Measurements from ENCODE around the gene NUP205. TPM values are rescaled to one million over a fixed set of nuclear protein-coding genes. Genes with fewer than 3 reads are reported as not detected.

Gene NUP205
- total and polyA plus RNA-seq, 2 of the 13 experiments (the other 11 are each of a cell fraction or from before 2014, with no cell fraction given): 46.2 to 87.2 TPM

DNA sequence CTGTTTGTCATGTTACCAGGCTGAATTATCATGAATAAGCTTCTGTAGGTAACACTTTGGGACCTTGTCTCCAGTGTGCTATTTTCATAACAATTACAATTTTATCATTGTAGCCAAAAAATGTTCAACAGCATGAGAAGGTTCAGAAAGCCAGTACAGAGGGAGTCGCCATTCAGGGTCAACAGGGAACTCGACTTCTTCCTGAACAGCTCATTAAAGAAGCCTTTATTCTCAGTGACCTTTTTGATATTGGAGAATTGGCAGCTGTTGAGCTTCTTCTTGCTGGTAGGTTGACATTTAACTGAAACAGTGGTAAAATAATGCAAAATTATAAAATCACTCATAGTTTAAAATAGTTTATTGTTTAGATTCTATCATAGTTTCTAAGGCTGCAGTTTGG, 15.8 kb downstream of the NUP205 start (continued):
- TF ChIP-seq, protein P1, sequence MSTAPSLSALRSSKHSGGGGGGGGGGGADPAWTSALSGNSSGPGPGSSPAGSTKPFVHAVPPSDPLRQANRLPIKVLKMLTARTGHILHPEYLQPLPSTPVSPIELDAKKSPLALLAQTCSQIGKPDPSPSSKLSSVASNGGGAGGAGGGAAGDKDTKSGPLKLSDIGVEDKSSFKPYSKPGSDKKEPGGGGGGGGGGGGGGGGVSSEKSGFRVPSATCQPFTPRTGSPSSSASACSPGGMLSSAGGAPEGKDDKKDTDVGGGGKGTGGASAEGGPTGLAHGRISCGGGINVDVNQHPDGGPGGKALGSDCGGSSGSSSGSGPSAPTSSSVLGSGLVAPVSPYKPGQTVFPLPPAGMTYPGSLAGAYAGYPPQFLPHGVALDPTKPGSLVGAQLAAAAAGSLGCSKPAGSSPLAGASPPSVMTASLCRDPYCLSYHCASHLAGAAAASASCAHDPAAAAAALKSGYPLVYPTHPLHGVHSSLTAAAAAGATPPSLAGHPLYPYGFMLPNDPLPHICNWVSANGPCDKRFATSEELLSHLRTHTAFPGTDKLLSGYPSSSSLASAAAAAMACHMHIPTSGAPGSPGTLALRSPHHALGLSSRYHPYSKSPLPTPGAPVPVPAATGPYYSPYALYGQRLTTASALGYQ (CRISPR knock-in tag; IDR thresholded peaks at IDR 0.05): no peak
- no peak for TF ChIP-seq SRSF1 (optimal IDR thresholded peaks at IDR 0.05; ENCODE audit: low read depth, low read length)

- no peaks in the 10 kb centered on the region for H4K20me1 ChIP-seq (ENCODE audit: insufficient read depth, low read length)
- CTCF ChIA-PET (ENCODE audit: low intra/inter-chr PET ratio, low total read pairs): no interaction called here
- H3K79me2 ChIP-seq (ENCODE audit: insufficient read depth, low read length): no peaks in the 10 kb centered on the region
- H3K9ac ChIP-seq (ENCODE audit: insufficient read depth, low read depth, low read length): no peak overlapping the region
- no peaks in the 10 kb centered on the region for H3K27me3 ChIP-seq (ENCODE audit: control insufficient read depth in 1 of 2, insufficient read depth in 2 of 2, low read length in 2 of 2)
- no peaks in the 10 kb centered on the region for H3K4me1 ChIP-seq (ENCODE audit: insufficient read depth, low read length)
- WGBS (ENCODE audit: low lambda C conversion rate): 100% methylated on average over 4 of the region's 4 CpGs
- POLR2A ChIA-PET: no interaction called here
- no peak overlapping the region for H3K4me3 ChIP-seq (replicated peaks in 1 of 3; ENCODE audit: insufficient read depth in 1 of 3, low read depth in 2 of 3, low read length in 3 of 3)
- ATAC-seq: no peak
- no peak overlapping the region for H2AFZ ChIP-seq (ENCODE audit: low read length)
- peaks cover 19 to 76% of the 10 kb centered on the region in 2 experiments for H3K36me3 ChIP-seq (replicated peaks in 1 of 2; ENCODE audit: control insufficient read depth in 1 of 2, insufficient read depth in 2 of 2, low read length in 2 of 2)
- no TSS peak for BruUV-seq (replicated peaks)
- H3K4me2 ChIP-seq (ENCODE audit: low read depth, low read length): no peak overlapping the region
- no peaks in the 10 kb centered on the region for H3K9me3 ChIP-seq (ENCODE audit: low read length)
- in situ Hi-C loops (cut with HindIII; ENCODE audit: extremely low pct_ligation_motif_present, low pct_unique_long_range_greater_than_20kb) (no loop called here), intact Hi-C loops (cut with micrococcal nuclease; ENCODE audit: unreplicated experiment) (no loop called here)
- TF ChIP-seq, protein P2, sequence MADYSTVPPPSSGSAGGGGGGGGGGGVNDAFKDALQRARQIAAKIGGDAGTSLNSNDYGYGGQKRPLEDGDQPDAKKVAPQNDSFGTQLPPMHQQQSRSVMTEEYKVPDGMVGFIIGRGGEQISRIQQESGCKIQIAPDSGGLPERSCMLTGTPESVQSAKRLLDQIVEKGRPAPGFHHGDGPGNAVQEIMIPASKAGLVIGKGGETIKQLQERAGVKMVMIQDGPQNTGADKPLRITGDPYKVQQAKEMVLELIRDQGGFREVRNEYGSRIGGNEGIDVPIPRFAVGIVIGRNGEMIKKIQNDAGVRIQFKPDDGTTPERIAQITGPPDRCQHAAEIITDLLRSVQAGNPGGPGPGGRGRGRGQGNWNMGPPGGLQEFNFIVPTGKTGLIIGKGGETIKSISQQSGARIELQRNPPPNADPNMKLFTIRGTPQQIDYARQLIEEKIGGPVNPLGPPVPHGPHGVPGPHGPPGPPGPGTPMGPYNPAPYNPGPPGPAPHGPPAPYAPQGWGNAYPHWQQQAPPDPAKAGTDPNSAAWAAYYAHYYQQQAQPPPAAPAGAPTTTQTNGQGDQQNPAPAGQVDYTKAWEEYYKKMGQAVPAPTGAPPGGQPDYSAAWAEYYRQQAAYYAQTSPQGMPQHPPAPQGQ (CRISPR knock-in tag; IDR thresholded peaks at IDR 0.05; ENCODE audit: borderline replicate concordance): no peak
- TF ChIP-seq ISX (CRISPR knock-in tag; conservative IDR thresholded peaks at IDR 0.05) (no peak), ADNP (CRISPR knock-in tag; IDR thresholded peaks at IDR 0.05) (no peak), ZFP36L2 (CRISPR knock-in tag; IDR thresholded peaks at IDR 0.05) (no peak), TSC22D2 (CRISPR knock-in tag; IDR thresholded peaks at IDR 0.05; ENCODE audit: borderline replicate concordance) (no peak), ARNT2 (CRISPR knock-in tag; IDR thresholded peaks at IDR 0.05; ENCODE audit: low read depth) (no peak), ZNF335 (CRISPR knock-in tag; IDR thresholded peaks at IDR 0.05) (no peak), FOXA1 (IDR thresholded peaks at IDR 0.05) (no peak), FOXA1 (CRISPR knock-in tag; IDR thresholded peaks at IDR 0.05) (no peak), ZNF768 (CRISPR knock-in tag; IDR thresholded peaks at IDR 0.05) (no peak), NFE2L1 (CRISPR knock-in tag; IDR thresholded peaks at IDR 0.05; ENCODE audit: borderline replicate concordance) (no peak), NFKBIZ (CRISPR knock-in tag; IDR thresholded peaks at IDR 0.05) (no peak), CHD4 (IDR thresholded peaks at IDR 0.05; ENCODE audit: borderline replicate concordance, low read length) (no peak)
- TF ChIP-seq, protein P3, sequence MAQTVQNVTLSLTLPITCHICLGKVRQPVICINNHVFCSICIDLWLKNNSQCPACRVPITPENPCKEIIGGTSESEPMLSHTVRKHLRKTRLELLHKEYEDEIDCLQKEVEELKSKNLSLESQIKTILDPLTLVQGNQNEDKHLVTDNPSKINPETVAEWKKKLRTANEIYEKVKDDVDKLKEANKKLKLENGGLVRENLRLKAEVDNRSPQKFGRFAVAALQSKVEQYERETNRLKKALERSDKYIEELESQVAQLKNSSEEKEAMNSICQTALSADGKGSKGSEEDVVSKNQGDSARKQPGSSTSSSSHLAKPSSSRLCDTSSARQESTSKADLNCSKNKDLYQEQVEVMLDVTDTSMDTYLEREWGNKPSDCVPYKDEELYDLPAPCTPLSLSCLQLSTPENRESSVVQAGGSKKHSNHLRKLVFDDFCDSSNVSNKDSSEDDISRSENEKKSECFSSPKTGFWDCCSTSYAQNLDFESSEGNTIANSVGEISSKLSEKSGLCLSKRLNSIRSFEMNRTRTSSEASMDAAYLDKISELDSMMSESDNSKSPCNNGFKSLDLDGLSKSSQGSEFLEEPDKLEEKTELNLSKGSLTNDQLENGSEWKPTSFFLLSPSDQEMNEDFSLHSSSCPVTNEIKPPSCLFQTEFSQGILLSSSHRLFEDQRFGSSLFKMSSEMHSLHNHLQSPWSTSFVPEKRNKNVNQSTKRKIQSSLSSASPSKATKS (CRISPR knock-in tag; IDR thresholded peaks at IDR 0.05): no peak
- H3K27ac ChIP-seq (ENCODE audit: extremely low read length, insufficient read depth, low read length): no peak overlapping the region
- DNase-seq (ENCODE audit: low spot score): no peak
- FAIRE-seq: no peak
Observed at GRCh38 chr7:135575296-135575695, 17.6 kb downstream of the NUP205 start.

Measured in HepG2 (cell line).